Head of caudate nucleus (tissue), 42 donors: ENCODE data around the gene CDH12.

Experiments
- DNase-seq, 42 donors: peaks; one replicate each; pipeline versions ENCODE4 v3.0.0 to v3.0.0-alpha.2; 2020 to 2021; ENCODE audit warnings: mixed read lengths in 7 of 42
- intact Hi-C: fragments of 100-400 bp; cut with DNase I; formaldehyde crosslinking; loops from one replicate; pipeline ENCODE4 v1.15.0; 2022

The CDH12 gene

GRCh38 chr5:21774801-21775200, 1078.3 kb downstream of the CDH12 start:
- intact Hi-C loops, result no loop called here
- DNase-seq, result no peak

GRCh38 chr5:21774281-21774680, 1078.9 kb downstream of the CDH12 start:
- no peak for DNase-seq
- intact Hi-C loops, result no loop called here

DNA sequence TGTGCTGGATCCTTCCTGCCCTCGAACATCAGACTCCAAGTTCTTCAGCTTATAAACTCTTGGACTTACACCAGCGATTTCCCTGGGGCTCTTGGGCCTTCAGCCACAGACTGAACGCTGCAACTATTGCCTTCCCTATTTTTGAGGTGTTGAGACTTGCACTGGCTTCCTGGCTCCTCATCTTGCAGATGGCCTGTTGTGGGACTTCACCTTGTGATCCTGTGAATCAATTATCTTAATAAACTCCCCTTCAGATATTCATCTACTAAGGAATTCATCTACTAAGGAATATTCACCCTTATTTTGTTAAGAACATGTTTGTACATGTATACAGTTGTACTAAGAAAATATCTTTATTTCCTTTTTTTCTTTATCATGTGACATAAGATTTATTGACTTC, 1079.7 kb downstream of the CDH12 start:
- no peak for DNase-seq
- intact Hi-C loops, result no loop called here

- no peak for DNase-seq
Measured at GRCh38 chr5:21765406-21765805, 1087.7 kb downstream of the CDH12 start.

GRCh38 chr5:21739096-21739495, 1114.0 kb downstream of the CDH12 start:
- DNase-seq, result no peak
- intact Hi-C loops, result no loop called here

More at GRCh38 chr5:21765406-21765805, 1087.7 kb downstream of the CDH12 start:
- intact Hi-C loops, result no loop called here

DNA sequence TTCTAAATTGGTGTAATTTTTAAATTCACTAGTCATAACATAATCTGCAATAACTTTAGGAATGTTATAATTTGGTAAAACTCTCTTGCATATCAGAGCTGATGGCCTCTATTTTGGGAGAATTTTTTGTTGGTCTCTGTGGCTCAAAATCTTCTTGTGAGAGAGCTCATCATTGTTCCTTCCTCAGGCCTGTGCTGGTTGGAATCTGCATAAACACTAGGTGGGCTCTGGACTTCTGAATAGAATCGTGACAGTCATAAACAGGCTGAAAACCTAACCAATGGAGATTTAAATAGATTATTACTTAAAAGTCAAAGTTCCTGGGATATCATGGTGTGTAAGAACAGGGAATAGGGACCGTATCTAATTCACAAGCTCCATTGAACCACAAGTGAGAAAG, 1129.6 kb downstream of the CDH12 start:
- intact Hi-C loops, result no loop called here
- no peak for DNase-seq

DNA sequence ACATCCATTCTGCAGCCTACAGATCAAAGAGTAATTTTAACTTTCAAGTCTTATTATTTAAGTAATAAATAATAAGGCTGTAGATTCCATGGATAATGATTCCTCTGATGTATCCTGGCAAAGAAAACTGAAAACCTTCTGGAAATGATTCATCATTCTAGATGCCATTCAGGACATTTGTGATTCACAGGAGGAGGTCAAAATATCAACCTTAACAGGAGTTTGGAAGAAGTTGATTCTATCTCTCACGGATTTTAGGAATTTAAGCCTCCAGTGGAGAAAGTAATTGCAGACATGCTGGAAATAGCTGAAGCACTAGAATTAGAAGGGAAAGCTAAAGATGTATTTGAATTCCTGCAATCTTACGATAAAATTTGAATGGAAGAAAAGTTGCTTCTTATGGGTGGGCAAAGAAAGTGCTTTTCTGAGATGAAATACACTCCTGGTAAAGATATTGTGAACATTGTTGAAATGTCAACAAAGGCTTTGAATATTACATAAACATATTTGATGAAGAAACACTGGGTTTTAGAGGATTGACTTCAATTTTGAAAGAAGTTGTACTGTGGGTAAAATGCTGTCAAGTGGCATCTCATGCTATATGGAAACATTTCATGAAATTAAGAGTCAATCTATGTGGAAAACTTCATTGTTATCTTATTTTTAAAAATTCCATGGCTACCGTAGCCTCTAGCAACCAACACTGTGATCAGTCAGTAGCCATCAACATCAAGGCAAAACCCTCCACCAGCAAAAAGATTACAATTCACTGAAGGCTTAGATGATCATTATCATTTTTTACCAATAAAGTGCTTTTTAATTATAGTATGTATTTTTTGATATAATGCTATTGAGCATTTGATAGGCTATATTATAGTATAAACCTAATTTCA, 1141.0 kb downstream of the CDH12 start:
- intact Hi-C loops, result no loop called here
- no peak for DNase-seq

GRCh38 chr5:21709770-21710169, 1143.4 kb downstream of the CDH12 start:
- intact Hi-C loops, result no loop called here
- DNase-seq, result no peak

DNA sequence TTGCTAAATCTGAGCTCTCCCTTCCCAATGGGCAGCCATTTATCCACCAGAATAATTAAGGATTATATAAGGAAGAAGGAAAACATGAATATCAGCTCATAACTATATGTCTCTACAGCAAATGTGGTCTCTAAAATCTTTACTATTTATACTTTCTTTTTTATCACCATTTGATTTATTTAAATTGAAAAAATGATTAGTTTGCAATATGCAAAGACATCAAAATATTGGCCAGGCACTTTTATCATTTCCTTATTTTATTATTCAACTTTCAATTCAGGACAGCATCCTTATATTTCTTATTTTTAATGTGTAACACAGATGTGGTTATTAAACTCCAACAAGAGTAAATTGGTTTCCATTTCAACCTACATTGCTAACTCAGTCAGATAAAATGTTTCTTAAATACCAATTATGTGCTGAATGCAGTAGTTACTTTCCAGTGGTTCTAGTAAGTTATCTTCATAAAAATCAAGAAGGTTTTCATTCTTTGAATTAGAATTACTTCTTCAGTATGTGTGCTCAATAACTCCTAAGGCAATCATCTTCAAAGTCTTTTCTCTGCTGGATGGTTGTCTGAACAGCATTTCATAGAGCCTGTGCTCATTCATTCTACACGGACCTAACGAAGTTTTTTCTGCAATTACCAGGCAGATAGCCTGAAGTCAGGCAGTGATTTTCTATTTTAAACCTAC, 1148.0 kb downstream of the CDH12 start:
- no peak for DNase-seq
- intact Hi-C loops, result no loop called here

- intact Hi-C loops, result no loop called here
- DNase-seq, result no peak
Measured at GRCh38 chr5:21701317-21701716, 1151.8 kb downstream of the CDH12 start.
